Gastroesophageal sphincter (tissue), 2 donors: Measurements from ENCODE around the gene SEMA4A.

Experiments used
- EP300 ChIP-seq: sonication (generic); formaldehyde crosslinking; IDR thresholded peaks from one replicate; pipeline ENCODE4 v1.6.1; 2017; ENCODE audit warnings: antibody characterized with exemption, mild to moderate bottlenecking
- POLR2A ChIP-seq, 2 donors: fragments of 450-650 bp; IDR thresholded peaks; one replicate each; pipeline ENCODE4 v1.6.1; 2017; ENCODE audit warnings: antibody characterized with exemption in 2 of 2, mild to moderate bottlenecking in 2 of 2, moderate library complexity in 1 of 2
- POLR2AphosphoS5 ChIP-seq: sonication (generic); formaldehyde crosslinking; IDR thresholded peaks from one replicate; pipeline ENCODE4 v1.6.1; 2017; ENCODE audit warnings: antibody characterized with exemption

DNA sequence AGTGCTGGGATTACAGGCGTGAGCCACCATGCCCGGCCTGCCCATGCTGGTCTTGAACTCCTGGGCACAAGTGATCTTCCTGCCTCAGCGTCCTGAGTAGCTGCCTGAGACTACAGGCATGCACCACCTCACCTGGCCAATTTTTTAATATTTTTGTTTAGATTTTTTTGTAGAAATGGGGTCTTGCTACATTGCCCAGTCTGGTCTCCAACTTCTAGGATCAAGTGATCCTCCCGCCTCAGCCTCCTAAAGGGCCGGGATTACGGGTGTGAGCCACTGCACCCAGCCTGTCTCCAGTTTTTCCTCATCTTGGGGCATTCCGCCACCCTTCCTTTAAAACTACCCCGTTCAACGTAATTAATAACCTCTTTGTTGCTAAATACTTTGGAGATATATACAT, 66.8 kb downstream of the SEMA4A start:
- no peak for TF ChIP-seq EP300
- no peak for TF ChIP-seq POLR2A (IDR thresholded peaks at IDR 0.05)
- no peak for TF ChIP-seq POLR2AphosphoS5
